Type B pancreatic cell (in vitro differentiated cells): ENCODE measurements around the gene MYPN. TPM values are rescaled to one million over a fixed set of nuclear protein-coding genes. Genes with fewer than 3 reads are reported as not detected.

ENCODE experiments used
- DNase-seq: peaks from one replicate; pipeline ENCODE4 v3.0.0; 2021; ENCODE audit warnings: mixed read lengths; ENCODE audit not compliant: unreplicated experiment; ENCODE audit errors: extremely low spot score
- H3K27ac Mint-ChIP-seq: 2 replicates; pipeline ENCODE4 v1.8.0; 2021; ENCODE audit warnings: mild to moderate bottlenecking, mixed read lengths
- H3K27me3 Mint-ChIP-seq: 2 replicates; pipeline ENCODE4 v1.8.0; 2021; ENCODE audit warnings: mixed read lengths
- H3K36me3 Mint-ChIP-seq: 2 replicates; pipeline ENCODE4 v1.8.0; 2021; ENCODE audit warnings: mixed read lengths
- H3K4me1 Mint-ChIP-seq: one replicate; pipeline ENCODE4 v1.8.0; 2021; ENCODE audit warnings: mixed read lengths; ENCODE audit not compliant: unreplicated experiment
- H3K4me3 Mint-ChIP-seq: 2 replicates; pipeline ENCODE4 v1.8.0; 2021; ENCODE audit warnings: mild to moderate bottlenecking, mixed read lengths
- H3K9me3 Mint-ChIP-seq: 2 replicates; pipeline ENCODE4 v1.8.0; 2021; ENCODE audit warnings: mixed read lengths
- total RNA-seq: library from RNA; stranded (reverse); gene quantifications from 2 replicates; pipeline ENCODE4 v1.2.1, GENCODE V29; 2021; ENCODE audit warnings: low replicate concordance
- TF ChIP-seq, protein P1 (sequence below): fragments of 200-600 bp; sonication (generic); conservative IDR thresholded peaks from 2 replicates; pipeline ENCODE4 v1.5.0; 2021; ENCODE audit warnings: antibody characterized with exemption, mild to moderate bottlenecking

The MYPN gene
- total RNA-seq, 1 donor from 2014 or later = 0.14 TPM

DNA sequence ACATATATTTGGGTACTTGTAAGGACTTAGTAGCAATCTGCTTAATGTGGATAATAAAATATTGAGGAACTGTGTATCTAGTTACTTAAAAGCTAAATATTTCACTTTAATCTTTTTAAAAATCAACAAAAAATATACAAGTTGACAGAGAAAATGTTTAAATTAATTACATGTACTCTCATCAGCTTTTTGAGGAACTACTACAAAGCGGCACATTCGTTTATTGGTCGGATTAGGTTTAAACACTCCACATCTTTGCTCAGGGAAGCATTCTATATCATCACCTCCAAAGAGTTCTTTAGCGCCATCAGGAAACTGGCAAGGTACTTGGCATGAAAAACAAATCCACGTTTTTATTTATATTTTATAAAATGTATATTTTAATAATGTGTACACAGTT is 121.0 kb downstream of the MYPN start:
- no peak for DNase-seq
- no peak overlapping the region for H3K4me3 Mint-ChIP-seq
- H3K9me3 Mint-ChIP-seq = no peaks in the 10 kb centered on the region
- H3K27me3 Mint-ChIP-seq = peaks cover 36% of the 10 kb centered on the region
- H3K27ac Mint-ChIP-seq = no peak overlapping the region
- TF ChIP-seq, protein P1, sequence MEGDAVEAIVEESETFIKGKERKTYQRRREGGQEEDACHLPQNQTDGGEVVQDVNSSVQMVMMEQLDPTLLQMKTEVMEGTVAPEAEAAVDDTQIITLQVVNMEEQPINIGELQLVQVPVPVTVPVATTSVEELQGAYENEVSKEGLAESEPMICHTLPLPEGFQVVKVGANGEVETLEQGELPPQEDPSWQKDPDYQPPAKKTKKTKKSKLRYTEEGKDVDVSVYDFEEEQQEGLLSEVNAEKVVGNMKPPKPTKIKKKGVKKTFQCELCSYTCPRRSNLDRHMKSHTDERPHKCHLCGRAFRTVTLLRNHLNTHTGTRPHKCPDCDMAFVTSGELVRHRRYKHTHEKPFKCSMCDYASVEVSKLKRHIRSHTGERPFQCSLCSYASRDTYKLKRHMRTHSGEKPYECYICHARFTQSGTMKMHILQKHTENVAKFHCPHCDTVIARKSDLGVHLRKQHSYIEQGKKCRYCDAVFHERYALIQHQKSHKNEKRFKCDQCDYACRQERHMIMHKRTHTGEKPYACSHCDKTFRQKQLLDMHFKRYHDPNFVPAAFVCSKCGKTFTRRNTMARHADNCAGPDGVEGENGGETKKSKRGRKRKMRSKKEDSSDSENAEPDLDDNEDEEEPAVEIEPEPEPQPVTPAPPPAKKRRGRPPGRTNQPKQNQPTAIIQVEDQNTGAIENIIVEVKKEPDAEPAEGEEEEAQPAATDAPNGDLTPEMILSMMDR = no peak
- no peaks in the 10 kb centered on the region for H3K36me3 Mint-ChIP-seq
- H3K4me1 Mint-ChIP-seq = peaks cover 9% of the 10 kb centered on the region

DNA sequence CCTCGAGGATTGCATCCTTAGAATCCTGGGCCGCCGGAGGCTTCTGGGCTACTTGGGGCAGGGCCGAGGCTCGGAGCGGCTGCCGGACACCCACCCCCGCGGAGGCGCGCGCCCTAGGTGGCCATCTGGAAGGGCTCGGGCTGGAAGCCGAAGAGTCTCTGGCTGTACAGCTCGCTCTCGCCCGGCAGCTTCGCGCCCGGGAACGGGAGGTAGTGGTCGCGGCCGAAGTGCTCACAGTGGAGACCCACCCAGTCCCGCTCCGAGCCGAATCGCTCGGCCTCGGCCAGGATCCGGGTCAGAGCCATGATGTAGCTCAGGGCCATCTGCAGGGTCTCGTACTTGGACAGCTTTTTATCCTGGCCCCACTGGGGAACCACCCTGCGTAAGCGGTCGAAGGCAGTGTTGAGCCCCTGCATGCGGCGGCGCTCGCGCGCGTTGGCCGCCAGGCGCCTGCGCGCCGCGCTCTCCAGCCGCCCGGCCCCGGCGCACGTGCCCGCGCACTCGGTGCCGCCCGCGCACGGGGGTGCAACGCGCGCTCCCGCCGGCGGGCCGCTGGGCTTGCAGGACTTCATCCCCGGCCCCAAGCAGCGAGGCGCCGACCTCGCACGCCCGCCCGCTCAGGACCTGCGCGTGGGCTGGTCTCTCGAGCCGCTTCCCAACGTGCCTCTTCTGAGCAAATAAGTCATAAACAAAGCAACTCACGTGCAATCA is 122.0 kb downstream of the MYPN start:
- Mint-ChIP-seq H3K4me1 (peaks cover 9% of the 10 kb centered on the region), H3K27ac (peak overlapping the region; percentile 46), H3K27me3 (peaks cover 36% of the 10 kb centered on the region), H3K9me3 (no peaks in the 10 kb centered on the region), H3K4me3 (peak overlapping the region; percentile 86), H3K36me3 (no peaks in the 10 kb centered on the region)
- TF ChIP-seq, protein P1 = peak; percentile 36
- DNase-seq = peak; percentile 87

- H3K27me3 Mint-ChIP-seq = peaks cover 36% of the 10 kb centered on the region
- DNase-seq = no peak
- TF ChIP-seq, protein P1 = no peak
- H3K9me3 Mint-ChIP-seq = no peaks in the 10 kb centered on the region
- peaks cover 9% of the 10 kb centered on the region for H3K4me1 Mint-ChIP-seq
- H3K27ac Mint-ChIP-seq = peak within 1 kb of the TSS; percentile 46
- peak within 1 kb of the TSS; percentile 86 for H3K4me3 Mint-ChIP-seq
- H3K36me3 Mint-ChIP-seq = no peaks in the 10 kb centered on the region
Measured at GRCh38 chr10:68231817-68232251, 122.5 kb downstream of the MYPN start, which contains the start of gene ATOH7. ATOH7 (minus strand) TSS chr10:68232113; CDS start chr10:68231677, 436 bp downstream.

GRCh38 chr10:68233046-68233445 is 123.8 kb downstream of the MYPN start:
- TF ChIP-seq, protein P1 = no peak
- peaks cover 32% of the 10 kb centered on the region for H3K27me3 Mint-ChIP-seq
- no peak overlapping the region for H3K27ac Mint-ChIP-seq
- no peak for DNase-seq
- peak overlapping the region; percentile 4 for H3K4me3 Mint-ChIP-seq
- peaks cover 9% of the 10 kb centered on the region for H3K4me1 Mint-ChIP-seq
- no peaks in the 10 kb centered on the region for H3K36me3 Mint-ChIP-seq
- no peaks in the 10 kb centered on the region for H3K9me3 Mint-ChIP-seq

GRCh38 chr10:68235111-68235510 is 125.8 kb downstream of the MYPN start:
- Mint-ChIP-seq H3K27ac (no peak overlapping the region), H3K4me1 (peaks cover 9% of the 10 kb centered on the region), H3K4me3 (no peak overlapping the region), H3K9me3 (no peaks in the 10 kb centered on the region), H3K36me3 (no peaks in the 10 kb centered on the region), H3K27me3 (peaks cover 24% of the 10 kb centered on the region)
- TF ChIP-seq, protein P1 = no peak
- no peak for DNase-seq
